GM23338 (cell line): ENCODE results near the gene HOMER1. TPM values are rescaled to one million over a fixed set of nuclear protein-coding genes. Genes with fewer than 3 reads are reported as not detected.

Experiments
- ATAC-seq: fragments of 200-7000 bp; cut with Tn5 transposase; 3 replicates; pipeline ENCODE4 v1.9.1; 2020
- DNase-seq: peaks from one replicate; pipeline ENCODE4 v3.0.0-alpha.2; 2015; ENCODE audit warnings: low spot score
- H2AFZ ChIP-seq: fragments of 200-600 bp; sonication (generic); 2 replicates; pipeline ENCODE4 v1.8.0; 2016; ENCODE audit warnings: antibody characterized with exemption, mild to moderate bottlenecking, moderate library complexity
- H3F3A ChIP-seq: fragments of 200-600 bp; sonication (generic); replicated peaks from 2 replicates; pipeline ENCODE4 v1.8.0; 2017; ENCODE audit warnings: antibody characterized with exemption, mixed run types, low read depth
- H3K27ac ChIP-seq: fragments of 200-600 bp; sonication (generic); 2 replicates; pipeline ENCODE4 v1.6.1; 2016; ENCODE audit warnings: low read depth
- H3K27me3 ChIP-seq: fragments of 200-600 bp; sonication (generic); 2 replicates; pipeline ENCODE4 v1.8.0; 2016; ENCODE audit warnings: mild to moderate bottlenecking, mixed run types, moderate library complexity; ENCODE audit not compliant: insufficient read depth
- H3K36me3 ChIP-seq: fragments of 200-600 bp; sonication (generic); 2 replicates; pipeline ENCODE4 v1.8.0; 2016; ENCODE audit warnings: mild to moderate bottlenecking; ENCODE audit not compliant: insufficient read depth
- H3K4me1 ChIP-seq: fragments of 200-600 bp; sonication (generic); 2 replicates; pipeline ENCODE4 v1.8.0; 2016; ENCODE audit warnings: mild to moderate bottlenecking, moderate library complexity; ENCODE audit not compliant: insufficient read depth
- H3K4me2 ChIP-seq: fragments of 200-600 bp; sonication (generic); 2 replicates; pipeline ENCODE4 v1.7.1; 2017; ENCODE audit warnings: mixed run types
- H3K4me3 ChIP-seq: fragments of 200-600 bp; sonication (generic); 2 replicates; pipeline ENCODE4 v1.6.1; 2016; ENCODE audit warnings: mixed run types
- H3K79me2 ChIP-seq: fragments of 200-600 bp; sonication (generic); replicated peaks from 2 replicates; pipeline ENCODE4 v1.8.0; 2017; ENCODE audit warnings: mild to moderate bottlenecking; ENCODE audit not compliant: insufficient read depth
- H3K9me2 ChIP-seq: fragments of 200-600 bp; sonication (generic); 2 replicates; pipeline ENCODE4 v1.8.0; 2017; ENCODE audit not compliant: insufficient read depth
- H4K20me1 ChIP-seq: fragments of 200-600 bp; sonication (generic); replicated peaks from 2 replicates; pipeline ENCODE4 v1.8.0; 2017; ENCODE audit warnings: mild to moderate bottlenecking; ENCODE audit not compliant: insufficient read depth
- H3K27ac Mint-ChIP-seq: 2 replicates; pipeline ENCODE4 v1.8.0; 2020; ENCODE audit warnings: inconsistent platforms, mild to moderate bottlenecking, moderate library complexity, mixed read lengths
- H3K27me3 Mint-ChIP-seq: 3 replicates; pipeline ENCODE4 v1.8.0; 2022; ENCODE audit warnings: low read depth, mild to moderate bottlenecking, moderate library complexity, mixed read lengths, inconsistent platforms; ENCODE audit not compliant: insufficient read depth, poor library complexity
- H3K36me3 Mint-ChIP-seq: 3 replicates; pipeline ENCODE4 v1.8.0; 2021; ENCODE audit warnings: low read depth, mild to moderate bottlenecking, inconsistent platforms, moderate library complexity, mixed read lengths
- H3K4me1 Mint-ChIP-seq: 3 replicates; pipeline ENCODE4 v1.8.0; 2020; ENCODE audit warnings: mild to moderate bottlenecking, inconsistent platforms, mixed read lengths
- H3K4me3 Mint-ChIP-seq: 3 replicates; pipeline ENCODE4 v1.8.0; 2021; ENCODE audit warnings: moderate library complexity, mild to moderate bottlenecking, inconsistent platforms, mixed read lengths
- H3K9me3 Mint-ChIP-seq: 3 replicates; pipeline ENCODE4 v1.8.0; 2020; ENCODE audit warnings: moderate library complexity, mild to moderate bottlenecking, inconsistent platforms, mixed read lengths
- CREB1 ChIP-seq: fragments of 250-450 bp; sonication (Bioruptor Pico); IDR thresholded peaks from 2 replicates; pipeline ENCODE4 v1.5.0; 2020; ENCODE audit warnings: low read depth, mild to moderate bottlenecking, moderate library complexity
- EZH2phosphoT487 ChIP-seq: fragments of 200-600 bp; sonication (generic); IDR thresholded peaks from one replicate; pipeline ENCODE4 v1.8.1; 2018; ENCODE audit warnings: antibody characterized with exemption; ENCODE audit not compliant: unreplicated experiment
- JUNB ChIP-seq: IDR thresholded peaks from one replicate; pipeline ENCODE4 v1.6.1; 2016; ENCODE audit warnings: antibody characterized with exemption; ENCODE audit not compliant: unreplicated experiment
- POLR2AphosphoS5 ChIP-seq: IDR thresholded peaks from 2 replicates; pipeline ENCODE4 v1.6.1; 2016; ENCODE audit warnings: antibody characterized with exemption, low read depth
- REST ChIP-seq: IDR thresholded peaks from one replicate; pipeline ENCODE4 v1.6.1; 2018; ENCODE audit warnings: antibody characterized with exemption; ENCODE audit not compliant: unreplicated experiment
- STAT1 ChIP-seq: IDR thresholded peaks from one replicate; pipeline ENCODE4 v1.6.1; 2016; ENCODE audit warnings: antibody characterized with exemption; ENCODE audit not compliant: unreplicated experiment
- ZNF114 ChIP-seq: fragments of 250-450 bp; sonication (Bioruptor Pico); IDR thresholded peaks from 2 replicates; pipeline ENCODE4 v1.5.0; 2020; ENCODE audit warnings: mild to moderate bottlenecking, moderate library complexity
- ZNF331 ChIP-seq: fragments of 250-450 bp; sonication (Bioruptor Pico); IDR thresholded peaks from 2 replicates; pipeline ENCODE4 v1.5.0; 2020; ENCODE audit warnings: low read depth, mild to moderate bottlenecking, moderate library complexity
- ZNF462 ChIP-seq: fragments of 250-450 bp; sonication (Bioruptor Pico); IDR thresholded peaks from 2 replicates; pipeline ENCODE4 v1.5.0; 2020; ENCODE audit warnings: mild to moderate bottlenecking, moderate library complexity
- polyA plus RNA-seq: library from polyadenylated mRNA; unstranded; fragments of >200 nt; fragmentation: Nextera tagmentation; extraction: Ambion mirVana; gene quantifications from 2 replicates; pipeline ENCODE4 v1.2.1, GENCODE V29; 2016
- total RNA-seq: library from RNA; depleted of rRNA; stranded (reverse); fragments of >200 nt; shearing (Covaris generic); gene quantifications from 2 replicates; pipeline ENCODE4 v1.2.3, GENCODE V29; 2014

HOMER1 gene
- total and polyA plus RNA-seq, 2 experiments from 2014 or later: 45.1 to 80.3 TPM

DNA sequence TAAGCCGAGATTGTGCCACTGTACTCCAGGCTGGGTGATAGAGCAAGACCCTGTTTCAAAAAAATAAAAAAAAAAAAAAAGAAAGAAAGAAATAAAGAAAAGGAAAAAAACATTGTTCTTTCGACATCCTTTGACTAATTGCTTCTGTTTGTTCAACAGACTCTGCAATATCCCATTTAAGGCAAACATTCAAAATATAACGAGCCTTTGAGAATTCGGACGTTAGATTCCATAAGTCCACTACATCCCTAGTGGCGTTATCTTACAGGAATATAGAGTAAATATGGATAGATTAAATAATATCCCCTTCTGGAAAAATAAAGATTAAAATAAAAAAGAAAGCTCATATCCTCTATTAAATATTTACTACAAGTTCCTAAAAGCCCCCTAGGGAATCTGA lies 27.0 kb upstream of the HOMER1 start:
- TF ChIP-seq POLR2AphosphoS5 (no peak), STAT1 (no peak), CREB1 (CRISPR knock-in tag) (no peak), ZNF114 (CRISPR knock-in tag) (no peak), REST (no peak), JUNB (no peak), EZH2phosphoT487 (no peak)
- Mint-ChIP-seq H3K4me1 (no peaks in the 10 kb centered on the region), H3K4me3 (no peak overlapping the region), H3K36me3 (no peaks in the 10 kb centered on the region), H3K27ac (no peak overlapping the region), H3K27me3 (no peaks in the 10 kb centered on the region), H3K9me3 (no peaks in the 10 kb centered on the region)
- no peak for DNase-seq
- no peak overlapping the region for H2AFZ ChIP-seq
- H3K4me2 ChIP-seq: no peak overlapping the region
- no peak for ATAC-seq
- no peaks in the 10 kb centered on the region for H3K36me3 ChIP-seq
- H3K27me3 ChIP-seq: no peaks in the 10 kb centered on the region
- H3K9me2 ChIP-seq: no peaks in the 10 kb centered on the region
- H3K4me1 ChIP-seq: no peaks in the 10 kb centered on the region
- H3K4me3 ChIP-seq: no peak overlapping the region
- no peaks in the 10 kb centered on the region for H3F3A ChIP-seq
- no peaks in the 10 kb centered on the region for H3K79me2 ChIP-seq
- H3K27ac ChIP-seq: no peak overlapping the region
- H4K20me1 ChIP-seq: no peaks in the 10 kb centered on the region

GRCh38 chr5:79536193-79536906 lies 22.4 kb upstream of the HOMER1 start:
- Histone ChIP-seq H3K27me3 (no peaks in the 10 kb centered on the region), H2AFZ (0 out of 2 replicates have a peak overlapping the region, but pooled peaks have one; percentile 39), H3K4me1 (no peaks in the 10 kb centered on the region), H3K36me3 (no peaks in the 10 kb centered on the region), H3K27ac (no peak overlapping the region), H4K20me1 (no peaks in the 10 kb centered on the region), H3K79me2 (no peaks in the 10 kb centered on the region), H3K4me2 (no peak overlapping the region), H3K4me3 (no peak overlapping the region), H3F3A (no peaks in the 10 kb centered on the region), H3K9me2 (no peaks in the 10 kb centered on the region)
- DNase-seq: no peak
- TF ChIP-seq ZNF331 (CRISPR knock-in tag): no peak
- TF ChIP-seq CREB1 (CRISPR knock-in tag): no peak
- TF ChIP-seq ZNF462: no peak
- no peak for TF ChIP-seq ZNF114 (CRISPR knock-in tag)
- H3K4me1 Mint-ChIP-seq: no peaks in the 10 kb centered on the region
- H3K4me3 Mint-ChIP-seq: no peak overlapping the region
- ATAC-seq: no peak
- no peaks in the 10 kb centered on the region; the same call in 2 of the 3 replicates for H3K9me3 Mint-ChIP-seq
- H3K27me3 Mint-ChIP-seq: no peaks in the 10 kb centered on the region
- no peaks in the 10 kb centered on the region for H3K36me3 Mint-ChIP-seq
- H3K27ac Mint-ChIP-seq: no peak overlapping the region; the same call in 1 of the 2 replicates
